ENCODE measurements around the gene OVOL2.

DNA sequence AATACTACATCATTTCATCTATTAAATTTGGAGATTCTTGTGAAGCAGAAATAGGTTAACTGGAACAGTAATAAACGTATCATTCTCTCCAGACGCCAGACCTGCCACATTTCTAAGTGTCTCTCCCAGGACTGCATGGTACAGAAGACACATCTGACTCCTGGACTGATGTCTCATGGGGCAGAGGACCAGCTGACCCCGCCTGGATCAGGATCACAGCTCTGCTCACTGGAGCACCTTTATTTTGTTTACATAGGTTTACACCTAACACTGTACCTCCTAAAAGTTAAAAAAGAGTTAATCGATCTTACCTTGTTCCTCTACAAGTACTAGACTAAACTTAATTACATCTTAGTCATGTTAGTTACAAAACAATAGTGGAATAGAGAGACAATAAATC lies 11.2 kb downstream of the OVOL2 start:
- TF ChIP-seq, protein P1, sequence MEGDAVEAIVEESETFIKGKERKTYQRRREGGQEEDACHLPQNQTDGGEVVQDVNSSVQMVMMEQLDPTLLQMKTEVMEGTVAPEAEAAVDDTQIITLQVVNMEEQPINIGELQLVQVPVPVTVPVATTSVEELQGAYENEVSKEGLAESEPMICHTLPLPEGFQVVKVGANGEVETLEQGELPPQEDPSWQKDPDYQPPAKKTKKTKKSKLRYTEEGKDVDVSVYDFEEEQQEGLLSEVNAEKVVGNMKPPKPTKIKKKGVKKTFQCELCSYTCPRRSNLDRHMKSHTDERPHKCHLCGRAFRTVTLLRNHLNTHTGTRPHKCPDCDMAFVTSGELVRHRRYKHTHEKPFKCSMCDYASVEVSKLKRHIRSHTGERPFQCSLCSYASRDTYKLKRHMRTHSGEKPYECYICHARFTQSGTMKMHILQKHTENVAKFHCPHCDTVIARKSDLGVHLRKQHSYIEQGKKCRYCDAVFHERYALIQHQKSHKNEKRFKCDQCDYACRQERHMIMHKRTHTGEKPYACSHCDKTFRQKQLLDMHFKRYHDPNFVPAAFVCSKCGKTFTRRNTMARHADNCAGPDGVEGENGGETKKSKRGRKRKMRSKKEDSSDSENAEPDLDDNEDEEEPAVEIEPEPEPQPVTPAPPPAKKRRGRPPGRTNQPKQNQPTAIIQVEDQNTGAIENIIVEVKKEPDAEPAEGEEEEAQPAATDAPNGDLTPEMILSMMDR (IDR thresholded peaks at IDR 0.05) = no peak
- TF ChIP-seq EP300 (IDR thresholded peaks at IDR 0.05) (no peak), POLR2A (IDR thresholded peaks at IDR 0.05) (no peak)

Data from ovary (tissue), 3 donors.